Stimulated activated CD4-positive, alpha-beta T cell treated with anti-CD3 and anti-CD28 coated beads, Interleukin-2, amount 100 ng/mL, for 4 hours (primary cell): Measurements from ENCODE around the gene WDR45.

Source experiments
- DNase-seq: peaks from one replicate; pipeline ENCODE4 v3.0.0-alpha.2; 2020; ENCODE audit warnings: low read depth

The WDR45 gene

DNA sequence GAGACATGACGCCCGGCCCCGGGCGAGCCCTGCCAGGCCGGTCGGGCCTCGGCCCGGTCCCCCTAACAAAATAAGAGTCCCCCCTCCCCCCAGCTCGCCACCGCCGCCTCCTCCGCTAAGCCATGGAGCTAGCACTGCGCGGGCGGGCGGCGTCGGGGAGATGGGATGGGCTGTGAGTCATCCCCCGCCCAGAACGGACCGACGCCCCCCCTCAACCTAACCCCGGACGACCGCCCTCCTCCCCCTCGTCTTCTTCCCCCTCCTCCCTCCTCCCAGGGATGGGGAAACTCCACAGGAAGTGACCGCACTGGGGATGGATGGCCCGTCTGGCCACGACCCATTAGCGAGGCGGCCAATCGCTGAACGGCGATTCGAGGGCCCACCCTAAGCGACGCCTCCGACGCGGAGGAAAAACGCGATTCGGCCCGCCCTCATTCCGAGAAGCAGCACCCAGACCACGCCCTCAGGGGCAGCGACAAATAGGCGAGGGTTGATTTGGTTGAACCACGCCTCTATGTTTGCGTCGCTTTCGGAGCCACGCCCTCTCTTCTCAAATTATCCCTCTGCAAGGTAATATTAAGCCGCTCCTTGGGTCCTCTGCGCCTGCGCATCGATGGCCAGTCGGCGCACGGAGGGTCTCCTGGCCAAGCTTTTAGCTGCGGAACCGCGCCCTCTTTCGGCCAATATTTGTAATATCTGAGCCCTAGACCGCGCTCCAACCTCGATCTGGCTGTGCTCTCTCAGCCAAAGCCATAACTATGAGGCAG, 36.3 kb downstream of the WDR45 start, which contains the start of gene TFE3:
TFE3 (minus strand) TSS at position 138 of the 767 bp plus-strand sequence; CDS start at position 7, 131 bp downstream.
- peak; percentile 94 for DNase-seq

DNA sequence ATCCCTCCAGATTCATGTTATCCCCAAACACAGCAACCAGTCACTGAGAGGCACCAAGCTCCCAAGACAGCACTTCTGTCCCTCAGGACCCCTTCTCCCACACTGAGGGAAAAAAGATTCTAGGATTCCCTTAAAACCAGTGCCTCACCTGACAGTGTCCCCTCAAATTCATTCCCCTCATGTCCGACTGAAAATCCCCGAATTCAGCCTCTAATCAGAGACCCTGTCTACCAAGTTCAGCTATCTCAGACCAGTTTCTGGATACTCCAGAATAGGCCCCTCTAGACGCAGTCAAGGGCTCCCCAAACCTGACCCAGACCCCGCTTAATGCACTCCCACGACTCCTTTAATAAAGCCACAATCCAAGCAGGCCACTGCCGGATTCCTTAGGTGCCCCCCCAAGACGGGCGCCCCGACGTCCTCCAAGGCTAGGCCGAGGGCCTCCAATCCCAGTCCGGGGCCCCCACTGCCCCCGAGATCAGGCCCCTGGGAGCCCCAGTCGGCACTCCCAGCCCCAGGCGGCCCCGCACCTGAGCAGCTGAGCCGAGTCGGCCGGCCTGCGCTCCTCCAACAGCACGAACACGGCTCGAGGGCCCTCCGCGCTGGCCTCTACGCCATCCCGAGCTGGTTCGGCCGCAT, 37.0 kb downstream of the WDR45 start:
- DNase-seq, result no peak

DNA sequence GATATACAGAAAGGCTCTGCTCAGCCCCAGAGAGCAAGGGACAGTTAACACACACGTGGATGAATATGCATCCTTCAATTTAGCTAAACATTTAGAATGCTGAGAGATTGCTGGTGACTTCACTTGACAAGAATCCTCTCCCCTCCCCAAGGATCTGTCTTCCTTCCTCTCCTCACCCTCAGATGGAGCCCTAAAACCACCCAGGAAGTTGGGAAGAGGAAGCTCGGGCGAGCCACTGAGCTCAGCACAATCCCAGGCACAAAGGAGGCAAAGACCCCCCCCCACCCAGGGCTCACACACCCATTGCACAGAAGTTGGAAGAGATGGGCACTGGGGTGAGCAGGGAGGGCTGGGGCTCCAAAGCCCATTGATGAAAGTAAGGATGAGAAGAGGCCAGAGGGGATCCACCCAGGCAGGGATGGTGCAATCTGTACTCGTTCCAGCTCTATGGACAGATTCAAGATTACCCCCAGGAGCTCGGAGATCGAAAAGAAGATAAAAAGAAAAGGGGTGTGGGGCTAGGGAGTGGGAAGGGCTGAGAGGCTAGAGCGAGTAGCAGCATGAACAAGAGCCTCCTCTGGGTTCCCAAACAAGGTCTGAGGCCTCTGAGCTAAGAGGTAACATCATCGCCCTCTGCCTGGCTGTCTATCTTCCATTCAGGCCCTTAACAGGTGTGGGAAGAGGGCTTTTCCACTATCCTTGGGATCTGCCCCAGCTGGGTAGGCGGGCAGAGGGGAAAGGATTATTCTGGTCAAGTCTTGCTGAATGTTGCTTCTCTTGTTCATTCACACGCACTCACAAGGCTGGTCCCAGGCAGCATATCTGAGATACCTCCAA, 37.7 kb downstream of the WDR45 start:
- no peak for DNase-seq

DNA sequence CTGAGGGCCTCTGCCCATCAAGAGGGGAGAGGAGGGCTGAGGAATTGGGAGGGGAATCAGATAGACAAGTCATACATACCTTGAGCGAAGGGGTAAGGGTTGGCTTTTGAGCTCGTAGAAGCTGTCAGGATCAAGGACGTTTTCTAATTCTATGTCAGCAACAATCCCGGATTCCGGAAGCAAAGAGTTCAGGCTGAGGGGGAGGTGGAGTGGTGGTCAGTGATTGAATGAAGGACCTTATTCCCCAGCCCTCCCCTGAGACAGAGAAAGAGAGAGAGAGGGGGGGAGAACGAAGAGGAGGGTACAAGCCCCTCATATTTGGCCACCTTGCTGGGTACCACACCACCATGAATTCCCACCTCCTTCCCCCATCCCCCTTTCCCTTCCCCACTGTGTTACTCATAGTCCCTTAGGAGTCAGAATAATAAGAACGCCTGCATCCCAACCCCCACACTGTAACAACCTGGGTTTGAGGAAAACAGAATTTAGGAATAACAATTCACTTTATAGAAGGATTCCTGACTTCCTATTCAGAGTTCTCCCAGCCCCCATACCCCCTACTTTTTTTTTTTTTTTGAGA, 39.2 kb downstream of the WDR45 start:
- DNase-seq, result no peak

DNA sequence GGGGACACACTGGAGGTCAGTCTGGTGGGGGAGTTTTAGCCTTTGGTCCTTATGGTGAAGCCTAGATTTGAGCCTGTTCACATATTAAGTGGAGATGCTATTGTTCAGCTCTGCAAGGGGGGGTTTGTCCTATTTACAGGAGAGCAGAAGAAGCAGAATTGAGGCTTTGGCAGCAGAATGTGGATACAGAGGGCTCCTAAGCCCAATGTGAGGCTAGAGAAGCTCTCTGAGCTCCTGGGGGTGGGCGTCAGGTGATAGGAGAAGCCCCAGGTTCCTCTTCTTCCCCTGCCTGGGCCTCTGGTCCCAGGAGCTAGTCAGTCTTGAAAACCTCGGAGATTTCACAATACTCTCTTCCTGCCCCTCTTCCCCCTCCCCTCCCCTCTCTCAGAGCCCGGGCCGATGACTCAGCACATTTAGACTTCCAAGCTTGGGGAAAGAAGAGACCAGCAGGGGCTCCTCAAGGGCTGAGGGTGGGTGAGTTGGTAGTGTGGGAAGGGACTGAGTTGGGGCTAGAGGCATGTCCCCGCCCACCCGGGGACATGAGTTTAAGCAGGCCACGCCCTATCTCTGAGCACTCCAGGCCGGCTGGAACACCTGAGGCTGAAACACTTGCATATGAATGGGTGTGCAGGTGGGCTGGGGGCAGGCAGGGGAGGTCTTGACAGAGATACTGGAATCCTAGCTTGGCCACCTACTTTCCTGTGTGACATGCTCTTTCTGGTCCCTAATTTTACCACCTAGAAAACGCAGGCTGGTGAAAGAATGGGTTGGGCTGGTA, 39.9 kb downstream of the WDR45 start:
- DNase-seq, result peak; percentile 52

DNA sequence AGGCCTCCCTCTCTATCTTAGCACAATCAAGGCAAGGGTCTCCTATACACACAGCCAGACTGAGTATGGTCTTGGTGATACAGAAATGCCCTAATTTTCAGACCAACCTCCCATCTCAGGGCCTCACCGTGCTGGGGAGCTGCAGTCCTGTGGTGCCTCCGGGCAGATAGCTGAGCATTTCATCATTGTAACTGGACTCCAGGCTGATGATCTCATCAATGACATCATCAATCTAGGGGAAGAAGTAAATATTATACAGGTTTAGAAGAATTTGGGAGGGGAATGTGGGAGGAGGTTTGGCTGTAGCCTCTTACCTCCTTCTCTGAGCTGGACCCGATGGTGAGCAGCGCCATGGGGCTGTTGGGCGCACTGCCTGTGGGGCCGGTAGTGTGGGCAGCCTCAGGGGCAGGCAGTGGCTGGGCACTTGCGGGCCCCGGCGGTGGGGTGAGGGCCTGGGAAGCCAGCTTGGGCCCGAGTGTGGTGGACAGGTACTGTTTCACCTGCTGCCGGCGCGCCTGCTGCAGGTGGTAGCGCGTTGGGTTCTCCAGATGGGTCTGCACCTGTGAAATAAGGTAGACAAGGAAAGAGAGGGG, 41.7 kb downstream of the WDR45 start:
- DNase-seq, result no peak

DNA sequence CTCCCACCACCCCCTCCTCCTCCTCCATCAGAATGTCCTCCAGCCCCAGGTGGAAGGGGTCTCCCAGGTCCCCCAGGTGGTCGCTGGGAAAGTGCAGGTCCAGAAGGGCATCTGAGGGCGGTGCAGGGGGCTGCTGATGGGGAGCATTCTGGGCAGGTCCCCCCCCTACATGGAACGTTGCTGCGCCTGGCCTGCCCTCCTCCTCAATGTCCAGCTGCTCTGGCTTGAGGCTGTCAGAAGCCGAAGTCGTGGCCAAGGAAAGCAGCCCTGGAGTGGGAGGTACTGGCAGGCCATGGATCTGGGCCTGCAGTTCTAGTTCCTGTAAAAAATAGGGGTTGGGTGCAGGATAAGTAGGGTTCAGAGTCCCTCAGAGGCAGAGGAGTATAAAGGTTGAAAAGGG, 49.4 kb downstream of the WDR45 start:
- DNase-seq, result no peak

DNA sequence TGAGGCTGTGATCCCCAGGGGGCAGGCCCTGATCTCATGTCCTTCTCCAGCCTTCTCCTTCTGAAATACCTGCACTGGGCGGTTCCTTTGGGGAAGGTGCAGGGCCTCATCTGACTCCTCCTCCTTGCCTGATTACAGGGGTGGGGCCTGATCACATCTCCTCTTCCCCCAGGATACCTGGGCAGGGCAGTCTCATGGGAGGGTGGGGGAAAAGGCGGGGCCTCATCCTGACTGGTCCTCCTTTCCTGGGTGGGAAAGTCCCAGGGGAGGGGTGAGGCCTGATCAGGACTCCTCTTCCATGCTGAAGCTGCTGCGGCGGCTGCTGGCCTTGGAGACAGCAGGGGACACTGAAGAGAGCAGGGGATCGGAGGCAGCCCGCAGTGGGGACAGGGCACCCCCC, 49.8 kb downstream of the WDR45 start:
- DNase-seq, result no peak
